GDM1 (cell line): ENCODE results near the gene RNF227.
"Not testable (repeated sequence)": the region's sequence is repeated elsewhere in the genome, so short reads cannot be mapped to it uniquely, and the experiment has no call there.

Source experiments
- DNase-seq: peaks from one replicate; lab custom pipeline; 2025; lab: John Stamatoyannopoulos, UW

The RNF227 gene

GRCh38 chr17:7915611-7916384, at the start of gene RNF227:
Gene RNF227, minus strand, starts transcription at chr17:7916289. Its CDS starts 94 bp downstream, at chr17:7916195.
- DNase-seq: peak; percentile 89

GRCh38 chr17:7961421-7961820, 45.3 kb upstream of the RNF227 start:
- no peak for DNase-seq

DNA sequence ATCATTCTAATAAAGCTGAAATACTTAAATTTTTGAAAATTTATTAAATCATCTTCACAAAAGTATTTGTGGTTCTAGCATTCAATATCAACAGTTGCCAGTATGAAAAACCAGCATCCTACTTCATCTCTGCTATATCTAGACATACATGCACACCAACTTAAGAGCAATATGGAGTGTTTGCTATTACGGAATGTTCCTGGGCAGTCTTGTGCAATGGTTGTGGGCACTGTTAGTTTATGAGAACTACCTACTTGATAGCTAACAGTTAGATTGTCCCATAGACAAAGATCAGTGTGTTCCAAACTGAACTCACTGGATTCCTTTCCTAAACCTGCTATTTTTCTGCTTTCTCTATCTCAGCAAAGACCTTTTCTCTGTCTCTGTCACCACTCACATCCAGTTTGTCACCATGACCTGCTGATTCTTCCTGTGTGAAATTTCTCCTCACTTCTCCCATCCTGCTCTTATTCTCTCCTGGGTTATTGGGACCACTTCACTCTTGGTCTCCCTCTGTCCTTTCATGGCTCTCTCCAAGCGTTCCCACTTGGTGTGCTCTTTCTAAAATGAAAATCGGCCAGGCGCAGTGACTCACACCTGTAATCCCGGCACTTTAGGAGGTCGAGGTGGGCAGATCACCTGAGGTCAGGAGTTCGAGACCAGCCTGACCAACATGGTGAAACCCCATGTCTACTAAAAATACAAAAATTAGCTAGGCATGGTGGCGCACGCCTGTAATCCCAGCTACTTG, 43.6 kb upstream of the RNF227 start:
- no peak for DNase-seq

DNA sequence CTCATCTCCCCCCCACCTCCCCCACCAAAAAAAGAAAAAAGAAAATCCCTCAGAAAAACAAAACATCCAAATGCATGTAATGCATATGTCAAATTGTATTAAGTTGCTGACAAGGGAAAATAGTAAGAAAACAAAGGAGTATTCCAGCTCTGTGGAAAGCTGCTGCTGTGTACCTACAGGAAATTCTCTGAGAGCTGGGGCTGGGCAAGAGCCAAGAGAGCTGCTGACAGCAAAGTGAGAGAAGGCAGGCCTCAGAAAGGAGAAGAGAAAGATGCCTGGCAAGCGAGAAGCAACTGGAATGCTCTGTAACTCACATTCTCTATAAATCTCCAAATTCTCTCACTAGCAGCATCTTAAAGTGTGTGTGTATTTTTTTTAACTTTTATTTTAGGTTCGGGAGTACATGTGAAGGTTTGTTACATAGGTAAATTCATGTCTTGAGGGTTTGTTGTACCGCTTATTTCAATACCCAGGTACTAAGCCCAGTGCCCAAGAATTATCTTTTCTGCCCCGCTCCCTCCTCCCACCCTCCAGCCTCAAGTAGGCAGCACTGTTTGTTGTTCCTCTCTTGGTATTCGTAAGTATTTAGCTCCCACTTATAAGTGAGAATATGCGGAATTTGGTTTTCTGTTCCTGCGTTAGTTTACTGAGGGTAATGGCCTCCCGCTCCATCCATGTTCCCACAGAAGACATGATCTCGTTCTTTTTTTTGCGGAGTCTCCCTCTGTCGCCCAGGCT, 40.3 kb upstream of the RNF227 start:
- DNase-seq: no peak

GRCh38 chr17:7955414-7956227, 39.5 kb upstream of the RNF227 start:
- DNase-seq: no peak

- not testable (repeated sequence) for DNase-seq
Observed at GRCh38 chr17:7953266-7953665, 37.2 kb upstream of the RNF227 start.

DNA sequence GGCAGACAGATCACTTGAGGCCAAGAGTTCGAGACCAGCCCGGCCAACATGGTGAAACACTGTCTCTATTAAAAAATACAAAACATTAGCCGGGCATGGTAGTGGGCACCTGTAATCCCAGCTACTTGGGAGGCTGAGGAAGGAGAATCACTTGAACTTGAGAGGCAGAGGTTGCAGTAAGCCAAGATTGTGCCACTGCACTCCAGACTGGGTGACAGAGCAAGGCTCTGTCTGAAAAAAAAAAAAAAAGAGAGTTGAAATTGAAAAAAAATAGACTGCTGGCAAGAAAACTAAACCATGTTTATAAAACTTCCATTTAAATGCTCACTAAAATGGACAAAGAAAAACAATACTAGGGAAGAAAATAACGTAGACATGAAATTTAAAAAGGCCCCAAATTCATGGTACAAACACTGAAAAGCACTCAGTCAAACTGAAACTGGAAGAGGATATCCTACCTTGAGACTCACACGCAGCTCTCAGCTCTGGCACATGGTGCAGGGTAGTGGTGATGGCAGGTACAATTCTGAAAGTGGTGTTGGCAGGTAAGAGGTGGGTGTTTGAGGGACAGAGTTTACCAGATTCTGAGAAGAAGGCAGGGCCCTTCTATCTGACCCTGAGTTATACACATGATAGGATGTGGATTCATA, 35.2 kb upstream of the RNF227 start:
- no peak for DNase-seq

DNA sequence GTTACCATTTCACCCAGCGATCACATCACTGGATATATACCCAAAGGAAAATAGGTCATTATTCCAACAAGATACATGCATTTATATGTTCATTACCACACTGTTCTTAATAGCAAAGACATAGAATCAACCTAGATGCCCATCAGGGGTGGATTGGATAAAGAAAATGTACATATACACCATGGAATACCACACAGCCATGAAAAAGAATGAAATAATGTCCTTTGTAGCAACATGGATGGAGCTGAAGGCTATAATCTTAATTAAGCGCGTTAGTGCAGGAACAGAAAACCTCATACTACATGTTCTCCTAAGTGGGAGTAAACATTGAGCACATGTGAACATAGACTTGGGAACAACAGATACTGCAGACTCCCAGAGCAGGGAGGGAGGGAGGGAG, 34.5 kb upstream of the RNF227 start:
- DNase-seq: no peak

DNA sequence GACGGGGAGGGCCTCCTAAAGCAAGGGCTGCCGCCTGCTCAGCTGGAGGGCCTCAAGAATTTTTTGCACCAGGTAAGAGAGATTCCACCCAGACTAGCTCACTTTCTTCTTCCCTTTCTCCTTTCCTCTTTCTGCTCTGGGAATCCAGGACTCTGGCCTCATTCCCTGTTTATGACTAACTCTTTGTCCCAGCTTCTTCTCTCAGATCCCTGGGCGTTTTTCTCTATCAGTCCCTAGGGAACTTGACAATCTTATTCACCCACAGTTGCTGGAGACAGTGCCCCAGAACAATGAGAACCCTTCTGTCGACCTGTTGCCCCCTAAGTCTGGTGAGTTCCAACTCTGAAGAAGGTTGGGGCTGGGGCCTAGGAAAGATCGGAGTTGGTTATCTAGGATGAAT, 31.6 kb upstream of the RNF227 start:
- DNase-seq: no peak

- DNase-seq: no peak
Observed at GRCh38 chr17:7946441-7946840, 30.4 kb upstream of the RNF227 start.

GRCh38 chr17:7945651-7946050, 29.6 kb upstream of the RNF227 start:
- no peak for DNase-seq

- no peak for DNase-seq
Observed at GRCh38 chr17:7944326-7944725, 28.2 kb upstream of the RNF227 start.

- DNase-seq: no peak
Observed at GRCh38 chr17:7943291-7943690, 27.2 kb upstream of the RNF227 start.

DNA sequence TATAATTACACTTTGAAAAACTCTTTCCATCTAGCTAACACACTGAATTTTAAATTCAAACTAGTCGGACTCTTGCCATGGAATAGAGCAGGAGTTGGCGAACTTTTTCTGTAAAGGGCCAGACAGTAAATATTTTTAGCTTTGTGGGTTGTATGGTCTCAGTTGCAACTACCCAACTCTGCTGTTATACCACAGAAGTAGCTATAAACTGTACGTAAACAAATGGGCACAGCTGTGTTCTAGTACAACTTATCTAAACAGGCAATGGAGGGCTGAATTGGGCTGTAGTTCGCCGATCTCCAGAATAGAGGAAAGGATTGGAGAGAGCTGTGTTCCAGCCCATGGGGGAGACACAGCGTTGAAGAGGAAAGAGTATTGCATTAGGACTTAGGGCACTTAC, 24.7 kb upstream of the RNF227 start:
- no peak for DNase-seq

DNA sequence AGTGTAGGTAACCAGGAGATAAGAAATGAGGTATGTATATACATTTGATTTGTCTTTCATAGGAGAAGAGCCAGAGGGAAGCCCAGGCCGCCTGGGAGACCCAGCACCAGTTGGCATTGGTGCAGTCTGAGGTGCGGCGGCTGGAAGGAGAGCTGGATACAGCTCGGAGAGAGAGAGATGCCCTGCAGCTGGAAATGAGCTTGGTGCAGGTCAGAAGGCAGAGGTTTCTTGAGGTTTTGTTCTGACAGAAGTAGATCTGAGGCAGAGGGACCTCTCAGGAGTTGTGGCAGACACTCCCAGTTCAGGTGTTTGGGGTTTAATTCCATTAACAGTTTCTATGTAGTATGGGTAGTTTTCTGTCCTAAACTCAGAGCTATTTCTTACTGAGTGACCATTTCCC, 23.9 kb upstream of the RNF227 start:
- DNase-seq: no peak

DNA sequence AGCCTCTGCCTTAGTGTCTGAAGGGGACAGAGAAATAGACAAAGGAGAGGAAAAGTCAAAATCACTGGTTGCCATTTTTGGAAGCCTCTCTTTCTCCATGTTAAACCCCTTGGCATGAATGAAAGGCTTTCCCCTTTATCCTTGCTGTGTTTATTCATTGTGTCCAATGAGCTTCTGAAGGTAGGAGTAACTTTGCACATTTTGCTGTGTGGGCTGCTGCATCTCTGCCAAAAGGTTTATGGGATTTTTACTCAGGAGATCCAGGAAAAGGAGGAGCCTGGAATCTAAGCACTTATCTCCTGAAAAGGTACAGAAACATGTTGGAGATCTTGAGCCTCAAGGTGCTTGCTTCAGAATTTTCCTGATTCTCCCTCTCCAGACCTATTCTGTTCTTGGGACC, 19.8 kb upstream of the RNF227 start:
- no peak for DNase-seq

GRCh38 chr17:7932949-7933348, 16.9 kb upstream of the RNF227 start:
- peak; percentile 12 for DNase-seq

DNA sequence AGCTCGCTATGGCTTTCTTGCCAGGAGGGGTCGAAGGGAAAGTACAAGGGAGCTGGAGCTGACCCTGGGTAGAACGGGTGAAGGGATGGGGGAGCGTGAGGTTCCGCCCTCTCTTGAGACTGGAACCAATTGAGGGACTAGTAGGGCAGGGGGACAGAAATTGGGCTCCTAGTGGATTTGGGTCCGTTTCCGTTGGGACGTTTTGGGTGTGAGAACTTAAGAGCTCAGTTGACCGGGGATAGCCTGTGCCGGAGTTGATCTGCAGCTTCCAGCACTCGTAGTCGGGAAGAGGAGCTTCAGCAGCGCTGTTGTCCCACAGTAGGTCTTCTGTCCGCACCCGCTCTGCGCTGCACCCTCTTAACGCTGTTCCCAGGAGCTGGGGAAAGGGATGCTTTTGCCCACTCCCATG, 16.4 kb upstream of the RNF227 start:
- DNase-seq: no peak

DNA sequence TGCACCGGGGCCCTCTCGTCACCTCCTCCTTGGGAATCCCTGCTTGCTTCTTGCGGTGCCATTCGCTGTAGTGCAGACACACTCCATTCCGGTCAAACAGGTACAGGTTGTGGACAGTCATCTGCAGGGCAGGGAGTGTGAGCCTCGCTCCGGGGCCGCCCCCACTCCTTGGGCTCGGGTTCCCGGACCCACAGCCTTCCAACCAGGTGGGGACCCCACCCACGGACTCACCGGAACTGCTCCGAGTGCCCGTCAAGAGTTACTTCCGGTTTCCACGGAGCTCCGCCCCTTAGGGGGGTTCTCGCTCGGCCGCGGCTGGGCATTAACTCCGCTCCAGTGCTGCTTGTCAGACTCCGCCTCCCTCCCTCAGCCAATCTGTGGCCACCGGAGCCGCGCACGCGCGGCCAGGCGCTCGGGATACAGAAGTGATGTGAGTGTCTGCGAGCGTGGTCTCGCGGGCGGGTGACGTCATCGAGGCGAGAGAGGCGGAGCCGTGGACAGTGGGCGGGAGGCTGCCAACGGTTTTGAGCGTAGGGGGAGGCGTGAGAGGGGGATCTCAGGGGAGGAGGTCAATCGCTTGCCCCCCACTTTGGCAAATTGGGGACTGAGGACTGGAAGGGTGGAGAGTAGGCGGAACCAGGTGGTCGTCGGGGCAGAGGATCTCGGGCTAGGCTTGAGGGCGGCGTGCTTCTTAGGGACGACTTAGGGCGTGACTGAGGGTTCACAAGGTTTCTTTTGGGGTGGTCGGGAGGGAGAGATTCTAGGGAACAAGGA, 15.8 kb upstream of the RNF227 start, which contains the start of the genes CNTROB and TRAPPC1:
CNTROB (plus strand) TSS at position 498 of the 774 bp plus-strand sequence. CDS start 874 bp downstream, outside the sequence.
TRAPPC1 (minus strand) TSS at position 238 of the 774 bp plus-strand sequence; CDS start at position 121, 117 bp downstream.
- peak; percentile 97 for DNase-seq
